VCaP (cell line): ENCODE data around the gene VPS13D.

Experiments used
- H3K27ac ChIP-seq: fragments of 450-650 bp; 2 replicates; pipeline ENCODE4 v1.5.1; 2017
- TF ChIP-seq, protein P1 (sequence below): fragments of 450-650 bp; conservative IDR thresholded peaks from 2 replicates; pipeline ENCODE4 v1.5.1; 2017; ENCODE audit warnings: mild to moderate bottlenecking, moderate library complexity

VPS13D gene

GRCh38 chr1:12436345-12436658, 206.5 kb downstream of the VPS13D start:
- TF ChIP-seq, protein P1, sequence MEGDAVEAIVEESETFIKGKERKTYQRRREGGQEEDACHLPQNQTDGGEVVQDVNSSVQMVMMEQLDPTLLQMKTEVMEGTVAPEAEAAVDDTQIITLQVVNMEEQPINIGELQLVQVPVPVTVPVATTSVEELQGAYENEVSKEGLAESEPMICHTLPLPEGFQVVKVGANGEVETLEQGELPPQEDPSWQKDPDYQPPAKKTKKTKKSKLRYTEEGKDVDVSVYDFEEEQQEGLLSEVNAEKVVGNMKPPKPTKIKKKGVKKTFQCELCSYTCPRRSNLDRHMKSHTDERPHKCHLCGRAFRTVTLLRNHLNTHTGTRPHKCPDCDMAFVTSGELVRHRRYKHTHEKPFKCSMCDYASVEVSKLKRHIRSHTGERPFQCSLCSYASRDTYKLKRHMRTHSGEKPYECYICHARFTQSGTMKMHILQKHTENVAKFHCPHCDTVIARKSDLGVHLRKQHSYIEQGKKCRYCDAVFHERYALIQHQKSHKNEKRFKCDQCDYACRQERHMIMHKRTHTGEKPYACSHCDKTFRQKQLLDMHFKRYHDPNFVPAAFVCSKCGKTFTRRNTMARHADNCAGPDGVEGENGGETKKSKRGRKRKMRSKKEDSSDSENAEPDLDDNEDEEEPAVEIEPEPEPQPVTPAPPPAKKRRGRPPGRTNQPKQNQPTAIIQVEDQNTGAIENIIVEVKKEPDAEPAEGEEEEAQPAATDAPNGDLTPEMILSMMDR, result no peak
- H3K27ac ChIP-seq, result no peak overlapping the region

DNA sequence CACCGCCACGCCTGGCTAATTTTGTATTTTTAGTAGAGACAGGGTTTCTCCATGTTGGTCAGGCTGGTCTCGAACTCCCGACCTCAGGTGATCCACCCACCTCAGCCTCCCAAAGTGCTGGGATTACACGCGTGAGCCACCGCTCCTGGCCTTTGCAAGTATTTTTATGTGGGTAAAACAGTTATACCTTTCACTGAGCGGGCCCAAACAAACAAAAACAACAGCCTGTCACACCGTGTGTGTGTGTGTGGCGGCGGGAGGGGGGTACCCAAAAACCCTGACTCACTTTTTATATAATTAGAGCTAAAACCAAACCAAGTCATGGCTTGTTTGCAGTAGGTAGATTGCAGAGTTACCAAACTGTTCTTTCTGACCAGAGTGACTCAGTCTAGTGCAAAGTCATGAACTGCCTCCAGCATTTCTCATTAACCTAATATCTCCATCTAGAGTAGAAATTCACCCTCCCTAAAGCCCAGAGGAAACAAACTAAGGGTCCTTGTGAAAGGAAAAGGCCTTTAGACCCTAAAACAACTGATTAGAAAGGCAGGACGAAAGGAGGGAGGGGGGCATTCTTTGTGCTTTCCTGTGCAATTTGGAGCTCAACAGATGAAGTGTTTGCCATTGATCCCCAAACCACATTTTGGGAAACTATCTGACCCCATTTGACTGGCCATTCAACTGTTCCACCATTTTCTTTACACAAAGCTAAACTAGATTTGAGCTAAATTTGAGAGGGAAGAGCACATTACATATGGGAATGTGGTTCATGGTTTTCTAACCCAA, 207.2 kb downstream of the VPS13D start:
- no peak overlapping the region for H3K27ac ChIP-seq
- TF ChIP-seq, protein P1, result no peak

DNA sequence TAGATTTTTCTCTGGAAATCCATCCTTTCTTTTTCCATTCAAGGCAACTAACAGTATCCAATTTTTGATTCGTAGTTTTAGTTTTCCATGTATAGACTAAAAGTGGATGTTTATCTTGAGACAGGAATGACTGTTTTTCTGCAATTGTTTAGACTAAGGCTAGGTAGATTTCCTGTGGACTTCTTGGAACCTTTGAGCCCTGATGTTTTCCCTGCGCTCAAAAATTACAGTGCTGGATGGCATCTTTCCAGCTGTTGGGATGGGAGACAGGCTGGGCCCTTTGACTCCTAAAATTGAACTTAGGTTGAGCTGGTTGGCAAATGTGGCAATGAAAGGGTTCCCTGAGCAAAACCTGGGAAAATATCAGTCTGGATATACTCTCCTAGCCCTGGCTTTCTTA, 207.8 kb downstream of the VPS13D start:
- no peak overlapping the region for H3K27ac ChIP-seq
- TF ChIP-seq, protein P1, result no peak

DNA sequence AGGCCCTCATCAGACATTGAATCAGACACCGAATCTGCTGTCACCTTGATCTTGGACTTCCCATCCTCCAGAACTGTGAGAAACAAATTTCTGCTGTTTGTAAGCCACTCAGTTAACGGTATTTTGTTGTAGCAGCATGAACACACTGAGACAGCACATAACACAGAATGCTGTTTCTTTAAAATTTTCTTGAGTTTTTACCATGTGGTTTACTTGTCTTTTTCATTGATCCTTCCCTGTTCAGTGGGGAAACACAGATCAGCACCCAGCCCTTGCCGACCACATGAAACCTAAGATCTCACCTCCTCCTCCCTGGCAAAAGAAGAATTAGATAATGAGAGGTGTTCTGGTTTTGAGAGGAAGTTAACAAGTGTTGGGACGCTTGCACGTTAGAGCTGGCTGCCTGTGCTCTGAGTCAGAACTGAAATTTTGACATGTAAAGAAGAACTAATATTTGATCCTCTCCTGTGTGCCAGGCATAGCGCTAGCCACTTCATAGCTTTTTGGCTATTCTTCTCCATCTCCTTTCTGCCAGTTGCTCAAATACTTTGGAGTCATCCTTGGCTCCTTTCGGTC, 208.6 kb downstream of the VPS13D start:
- TF ChIP-seq, protein P1, result no peak
- no peak overlapping the region for H3K27ac ChIP-seq

GRCh38 chr1:12439073-12439472, 209.2 kb downstream of the VPS13D start:
- TF ChIP-seq, protein P1, result no peak
- H3K27ac ChIP-seq, result no peak overlapping the region

DNA sequence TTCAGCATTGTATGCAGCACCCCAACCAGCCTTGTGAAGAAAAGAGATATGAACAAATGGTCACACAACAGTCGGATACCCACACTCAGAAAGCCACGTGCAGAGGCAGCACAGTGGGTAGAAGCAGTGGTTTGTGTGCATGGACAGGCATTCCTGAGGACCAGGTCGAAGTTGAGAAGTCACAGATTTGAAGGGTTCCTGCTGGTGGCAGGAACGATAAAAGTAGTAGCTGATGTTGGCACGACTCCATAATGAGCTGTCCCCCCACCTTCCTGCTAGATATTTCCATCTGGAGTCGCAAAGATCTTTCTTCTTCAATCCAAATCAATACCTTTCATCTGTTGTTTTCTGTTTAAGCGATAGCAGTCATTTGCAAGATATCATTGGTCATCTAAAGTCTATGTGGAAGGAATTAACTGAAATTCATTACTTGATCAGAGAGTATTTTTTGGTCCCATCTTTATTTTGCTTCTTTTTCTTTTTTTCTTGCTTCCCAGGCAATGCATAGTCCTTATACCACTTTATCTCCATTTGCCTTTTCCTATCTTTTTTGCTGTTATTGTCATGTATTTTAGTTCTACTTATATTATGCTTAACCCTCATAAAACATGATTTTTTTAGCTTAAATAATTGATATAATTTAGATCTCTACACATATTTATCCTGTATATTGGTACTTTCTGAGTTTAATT, 211.7 kb downstream of the VPS13D start:
- H3K27ac ChIP-seq, result no peak overlapping the region
- TF ChIP-seq, protein P1, result no peak

GRCh38 chr1:12442217-12442616, 212.4 kb downstream of the VPS13D start:
- TF ChIP-seq, protein P1, result no peak

More at GRCh38 chr1:12442217-12442616, 212.4 kb downstream of the VPS13D start:
- no peak overlapping the region for H3K27ac ChIP-seq
